ENCODE results near the gene PI4KA. TPM values are rescaled to one million over a fixed set of nuclear protein-coding genes. Genes with fewer than 3 reads are reported as not detected.

PI4KA gene
- total and polyA plus RNA-seq, 9 donors, result 21.1 to 48.1 (median 35.5) TPM

DNA sequence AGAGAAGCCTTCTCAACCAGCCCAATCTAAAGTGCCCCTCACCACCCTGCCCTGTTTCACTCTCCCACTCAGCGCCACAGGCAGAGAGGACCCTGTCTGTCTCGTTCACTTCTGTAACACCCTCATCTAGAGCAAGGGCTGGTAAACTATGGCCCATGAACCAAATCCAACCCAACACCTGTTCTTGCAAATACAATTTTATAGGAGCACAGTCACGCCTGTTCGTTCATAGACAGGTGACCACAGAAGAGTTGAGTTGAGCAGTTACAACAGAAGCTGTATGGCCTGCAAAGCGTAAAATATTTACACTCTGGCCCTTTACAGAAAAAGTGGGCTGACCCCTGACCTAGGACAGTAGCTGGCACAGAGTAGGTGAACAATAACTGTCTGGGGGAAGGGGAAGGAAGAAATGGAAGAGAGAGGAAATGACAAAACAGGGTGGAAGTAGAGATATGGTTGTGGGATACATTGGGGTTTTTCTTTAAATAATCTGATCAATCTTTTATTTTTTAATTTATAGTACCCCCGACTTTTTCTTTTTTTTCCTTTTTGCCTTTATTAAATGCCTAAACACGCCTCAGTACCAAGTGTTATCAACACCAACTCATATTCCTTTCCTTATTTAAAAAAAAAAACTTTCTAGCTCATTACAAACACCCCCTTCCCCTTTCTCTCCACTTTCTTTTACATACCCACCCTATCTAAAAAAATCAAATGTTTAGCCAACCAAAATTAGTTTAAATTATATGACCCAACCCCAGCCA, 63.8 kb downstream of the PI4KA start:
- Histone ChIP-seq H3K4me1 (ENCODE audit: control insufficient read depth, insufficient read depth, low read length) (no peaks in the 10 kb centered on the region), H3K36me3 (ENCODE audit: control insufficient read depth, insufficient read depth, low read length) (peaks cover 61% of the 10 kb centered on the region), H3K27ac (ENCODE audit: low read length) (no peak overlapping the region), H3K27me3 (ENCODE audit: control insufficient read depth, insufficient read depth, low read length) (no peaks in the 10 kb centered on the region), H3K9me3 (replicated peaks; ENCODE audit: control insufficient read depth, low read depth, low read length) (no peaks in the 10 kb centered on the region), H3K4me3 (ENCODE audit: low read length) (no peak overlapping the region)
- no peak for DNase-seq
- 91% methylated on average over 4 of the region's 7 CpGs for WGBS (ENCODE audit: insufficient coverage)

DNA sequence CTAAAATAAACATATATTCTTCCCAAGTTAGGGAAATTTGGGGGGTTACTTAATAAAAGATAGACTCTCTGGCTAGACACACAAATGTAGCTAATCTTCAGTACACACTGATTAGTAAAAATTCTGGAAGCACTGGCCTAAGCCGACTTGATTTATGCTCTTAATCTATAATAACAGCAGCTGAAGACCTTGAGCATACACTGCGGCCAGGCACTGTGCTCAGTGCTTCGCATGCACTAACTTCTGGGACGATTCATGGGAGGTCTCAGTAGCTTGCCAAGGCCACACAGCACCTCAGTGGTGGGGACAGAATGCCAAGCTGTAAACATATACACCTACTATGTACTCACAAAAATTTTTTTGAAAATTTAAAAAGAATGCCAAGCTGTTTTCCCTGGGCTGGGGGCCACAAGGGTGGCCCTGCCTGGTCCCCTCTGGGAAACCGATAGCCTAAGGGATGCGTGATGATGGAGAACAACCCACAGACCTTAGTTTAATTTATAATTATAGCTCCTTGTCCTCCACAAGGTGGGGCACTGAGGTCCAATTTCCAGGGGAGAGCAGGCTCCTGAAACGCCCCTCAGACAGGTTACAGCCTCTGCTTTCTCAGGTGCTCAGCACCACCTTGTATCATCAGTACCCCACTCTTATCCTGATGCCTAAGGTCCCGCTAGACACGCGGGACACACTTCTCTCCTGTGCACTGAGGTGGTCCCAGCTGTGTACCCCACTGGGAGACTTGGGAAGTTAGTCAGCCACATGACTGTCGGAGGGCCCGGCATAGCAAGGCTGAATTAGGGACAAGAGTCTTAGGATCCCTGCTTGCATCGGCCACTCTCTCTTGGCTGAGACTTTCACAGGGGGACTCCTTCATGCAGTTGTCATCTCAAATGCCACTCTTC, 64.6 kb downstream of the PI4KA start:
- Histone ChIP-seq H3K36me3 (ENCODE audit: control insufficient read depth, insufficient read depth, low read length) (peaks cover 58% of the 10 kb centered on the region), H3K27ac (ENCODE audit: low read length) (no peak overlapping the region), H3K4me1 (ENCODE audit: control insufficient read depth, insufficient read depth, low read length) (no peaks in the 10 kb centered on the region), H3K27me3 (ENCODE audit: control insufficient read depth, insufficient read depth, low read length) (no peaks in the 10 kb centered on the region), H3K9me3 (replicated peaks; ENCODE audit: control insufficient read depth, low read depth, low read length) (no peaks in the 10 kb centered on the region), H3K4me3 (ENCODE audit: low read length) (no peak overlapping the region)
- DNase-seq, result no peak
- WGBS (ENCODE audit: insufficient coverage), result 76% methylated on average over 8 of the region's 13 CpGs

DNA sequence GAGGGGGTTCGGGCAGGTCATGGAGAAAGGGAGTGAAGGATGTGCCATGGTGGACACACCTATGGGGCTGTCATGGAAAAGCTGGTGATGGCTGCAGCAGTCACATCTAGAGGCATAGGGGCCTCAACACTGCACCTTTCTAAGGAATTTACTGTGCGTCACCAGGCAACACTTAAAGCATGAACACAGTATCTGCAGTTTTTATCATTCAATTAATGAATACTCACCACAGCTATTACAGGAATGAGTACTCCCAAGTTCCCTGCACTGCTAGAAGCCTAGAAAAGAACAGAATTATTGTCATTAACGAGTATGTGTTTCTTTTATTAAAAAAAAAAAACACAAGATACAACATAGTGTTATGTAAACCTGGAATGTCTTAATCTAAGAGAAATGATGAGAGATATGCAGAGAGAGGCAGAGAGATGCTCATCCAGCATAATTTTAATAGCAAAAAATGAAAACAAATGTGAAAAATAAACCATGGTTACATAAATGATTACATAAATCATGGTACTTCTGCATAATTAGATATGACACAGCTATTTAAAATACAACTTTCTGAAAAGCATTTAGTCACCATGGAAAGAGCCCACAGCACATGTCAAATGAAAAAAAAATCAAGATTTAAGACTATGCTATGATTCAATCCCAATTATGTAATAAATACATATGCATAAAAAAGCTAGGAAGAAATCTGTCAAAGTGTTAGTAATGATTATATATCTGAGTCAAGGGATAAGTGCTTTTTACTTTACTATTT, 65.5 kb downstream of the PI4KA start:
- 88% methylated on average over 2 of the region's 3 CpGs for WGBS (ENCODE audit: insufficient coverage)
- H3K9me3 ChIP-seq (replicated peaks; ENCODE audit: control insufficient read depth, low read depth, low read length), result no peaks in the 10 kb centered on the region
- peaks cover 4% of the 10 kb centered on the region for H3K4me1 ChIP-seq (ENCODE audit: control insufficient read depth, insufficient read depth, low read length)
- H3K27me3 ChIP-seq (ENCODE audit: control insufficient read depth, insufficient read depth, low read length), result no peaks in the 10 kb centered on the region
- H3K36me3 ChIP-seq (ENCODE audit: control insufficient read depth, insufficient read depth, low read length), result peaks cover 58% of the 10 kb centered on the region
- no peak for DNase-seq
- H3K4me3 ChIP-seq (ENCODE audit: low read length), result no peak overlapping the region
- no peak overlapping the region for H3K27ac ChIP-seq (ENCODE audit: low read length)

DNA sequence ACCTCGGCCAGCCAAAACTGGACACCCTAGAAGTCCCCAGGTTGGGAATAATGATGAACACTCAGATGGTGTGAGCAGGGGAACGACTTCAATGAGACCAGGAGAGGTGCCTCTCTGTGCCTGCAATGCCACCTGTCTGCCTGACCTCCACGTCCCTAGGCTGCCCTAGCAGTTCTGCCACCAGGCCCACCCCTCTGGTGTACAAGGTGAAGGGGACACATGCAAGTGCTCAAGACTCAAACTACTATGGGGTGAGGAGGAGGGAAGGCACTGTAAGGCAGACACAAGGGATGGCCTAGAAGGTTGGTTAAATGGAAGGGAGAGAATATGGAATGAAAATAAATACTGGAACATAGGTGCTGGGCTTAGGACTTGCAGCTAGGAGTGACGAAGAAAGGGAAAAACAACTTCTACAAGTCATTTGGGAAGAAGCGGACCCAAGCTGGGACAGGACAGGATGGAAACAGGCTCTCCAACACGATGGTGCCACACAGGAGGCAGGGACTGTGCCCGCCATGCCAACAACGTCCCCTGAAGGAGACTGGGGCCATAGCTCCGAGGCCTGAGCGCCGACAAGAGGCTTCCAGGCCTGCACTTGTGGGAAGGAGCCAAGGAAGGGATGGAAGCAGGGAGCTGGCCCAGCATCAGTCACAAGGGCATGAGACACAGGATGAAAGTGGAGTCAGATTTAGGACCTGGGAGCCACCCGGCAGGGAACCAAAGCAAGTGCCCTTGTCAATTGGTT, 66.2 kb downstream of the PI4KA start:
- Histone ChIP-seq H3K9me3 (replicated peaks; ENCODE audit: control insufficient read depth, low read depth, low read length) (no peaks in the 10 kb centered on the region), H3K4me3 (ENCODE audit: low read length) (no peak overlapping the region), H3K4me1 (ENCODE audit: control insufficient read depth, insufficient read depth, low read length) (peaks cover 11% of the 10 kb centered on the region), H3K36me3 (ENCODE audit: control insufficient read depth, insufficient read depth, low read length) (peaks cover 58% of the 10 kb centered on the region), H3K27me3 (ENCODE audit: control insufficient read depth, insufficient read depth, low read length) (no peaks in the 10 kb centered on the region), H3K27ac (ENCODE audit: low read length) (no peak overlapping the region)
- no peak for DNase-seq
- 94% methylated on average over 11 of the region's 12 CpGs for WGBS (ENCODE audit: insufficient coverage)

DNA sequence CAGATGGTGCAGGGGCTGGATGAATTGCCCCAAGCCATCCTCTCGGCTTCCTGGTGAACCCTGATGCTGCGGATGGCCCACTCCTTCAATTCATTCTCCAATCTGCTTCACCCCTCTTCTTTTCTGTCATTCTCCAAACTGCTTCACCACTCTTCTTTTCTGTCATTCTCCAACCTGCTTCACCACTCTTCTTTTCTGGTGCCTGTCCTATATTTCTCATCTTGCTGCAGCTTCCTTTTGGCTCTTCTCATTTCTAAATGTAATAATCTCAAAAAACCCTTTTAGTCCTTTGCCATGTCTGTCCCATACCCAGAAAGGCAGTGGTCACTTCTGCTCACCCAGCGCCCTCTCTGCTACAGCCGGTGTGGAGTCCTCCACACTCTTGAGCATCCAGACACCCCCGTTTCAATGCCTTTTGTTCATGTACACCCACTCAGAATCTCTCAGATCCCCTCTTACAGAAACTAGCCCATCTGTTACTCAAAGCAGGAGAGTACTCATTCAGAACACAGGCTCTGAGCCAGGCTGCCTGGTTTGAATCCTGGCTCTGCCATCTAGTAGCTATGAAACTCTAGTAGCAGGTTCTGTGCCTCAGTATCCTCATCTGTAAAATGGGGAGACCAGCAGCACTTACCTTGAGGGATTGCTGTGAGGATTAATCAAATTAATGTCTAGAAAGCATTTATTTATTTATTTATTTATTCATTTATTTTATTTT, 69.8 kb downstream of the PI4KA start:
- peaks cover 39% of the 10 kb centered on the region for H3K36me3 ChIP-seq (ENCODE audit: control insufficient read depth, insufficient read depth, low read length)
- no peak for DNase-seq
- no peaks in the 10 kb centered on the region for H3K27me3 ChIP-seq (ENCODE audit: control insufficient read depth, insufficient read depth, low read length)
- no peak overlapping the region for H3K4me3 ChIP-seq (ENCODE audit: low read length)
- peaks cover 17% of the 10 kb centered on the region for H3K4me1 ChIP-seq (ENCODE audit: control insufficient read depth, insufficient read depth, low read length)
- 90% methylated on average over 4 of the region's 5 CpGs for WGBS (ENCODE audit: insufficient coverage)
- H3K27ac ChIP-seq (ENCODE audit: low read length), result no peak overlapping the region
- no peaks in the 10 kb centered on the region for H3K9me3 ChIP-seq (replicated peaks; ENCODE audit: control insufficient read depth, low read depth, low read length)

DNA sequence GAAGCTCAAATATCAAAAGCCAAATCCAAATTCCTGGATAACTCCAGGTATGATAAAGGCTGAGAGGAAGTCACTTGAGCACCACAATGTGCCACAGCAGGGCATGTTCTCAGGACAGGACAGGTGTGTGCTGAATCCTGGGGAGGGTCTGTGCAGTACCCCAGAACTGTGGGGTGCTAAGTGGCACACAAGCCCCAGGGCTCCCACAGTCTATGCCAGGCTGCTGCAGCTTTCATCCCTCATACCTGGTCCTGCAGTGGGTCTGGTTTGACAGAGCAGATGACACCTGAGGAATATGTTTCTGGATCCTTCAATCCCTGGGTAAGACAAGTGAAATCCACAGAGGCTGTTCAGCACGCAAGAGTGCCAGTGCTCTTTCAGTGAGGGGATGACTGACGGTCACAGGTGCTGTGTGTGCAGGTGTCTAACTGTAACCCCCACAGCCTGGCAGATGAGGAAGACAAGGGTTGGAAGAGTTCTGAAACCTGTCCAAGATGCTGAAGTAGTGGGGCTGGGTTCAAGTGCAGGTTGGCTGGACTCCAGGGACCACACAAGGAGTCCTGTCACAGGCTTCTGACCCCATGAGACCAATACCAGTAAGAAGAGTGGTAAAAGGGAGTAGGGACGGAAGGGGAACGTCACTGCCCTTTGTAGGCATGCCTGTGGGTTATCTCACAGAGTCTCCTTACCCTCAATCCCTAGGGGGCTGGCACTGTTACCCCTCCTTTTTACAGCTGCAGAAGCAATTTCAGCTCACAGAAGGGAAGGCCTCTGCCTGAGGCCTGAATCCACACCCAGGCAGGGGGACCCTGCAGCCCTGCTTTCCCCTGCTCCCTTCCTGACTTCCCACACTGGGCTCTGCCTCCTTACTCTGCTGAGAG, 70.6 kb downstream of the PI4KA start:
- no peaks in the 10 kb centered on the region for H3K27me3 ChIP-seq (ENCODE audit: control insufficient read depth, insufficient read depth, low read length)
- DNase-seq, result no peak
- H3K4me1 ChIP-seq (ENCODE audit: control insufficient read depth, insufficient read depth, low read length), result peaks cover 17% of the 10 kb centered on the region
- 72% methylated on average over 2 of the region's 4 CpGs for WGBS (ENCODE audit: insufficient coverage)
- H3K4me3 ChIP-seq (ENCODE audit: low read length), result no peak overlapping the region
- no peaks in the 10 kb centered on the region for H3K9me3 ChIP-seq (replicated peaks; ENCODE audit: control insufficient read depth, low read depth, low read length)
- H3K27ac ChIP-seq (ENCODE audit: low read length), result no peak overlapping the region
- peaks cover 44% of the 10 kb centered on the region for H3K36me3 ChIP-seq (ENCODE audit: control insufficient read depth, insufficient read depth, low read length)

DNA sequence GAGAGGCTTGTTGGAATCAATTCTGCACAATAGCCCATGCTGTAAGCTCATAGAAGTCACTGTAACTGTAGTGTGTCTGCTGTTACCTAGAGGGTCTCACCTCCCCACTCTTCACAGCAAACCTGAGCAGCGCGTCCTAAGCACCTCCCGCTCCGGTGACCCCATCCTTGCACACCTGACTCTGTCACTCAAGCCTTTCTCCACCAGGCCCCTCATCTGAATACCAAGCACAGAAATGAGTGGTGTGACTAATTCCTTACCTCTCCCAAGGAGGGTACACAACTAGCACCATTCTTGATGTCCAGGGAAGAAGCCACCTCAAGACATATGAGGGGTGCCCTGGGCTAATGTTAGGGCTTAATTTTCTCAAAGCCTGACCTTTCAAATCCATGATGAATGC, 71.4 kb downstream of the PI4KA start:
- Histone ChIP-seq H3K4me3 (ENCODE audit: low read length) (no peak overlapping the region), H3K4me1 (ENCODE audit: control insufficient read depth, insufficient read depth, low read length) (peaks cover 17% of the 10 kb centered on the region), H3K27ac (ENCODE audit: low read length) (no peak overlapping the region), H3K9me3 (replicated peaks; ENCODE audit: control insufficient read depth, low read depth, low read length) (no peaks in the 10 kb centered on the region), H3K36me3 (ENCODE audit: control insufficient read depth, insufficient read depth, low read length) (peaks cover 40% of the 10 kb centered on the region), H3K27me3 (ENCODE audit: control insufficient read depth, insufficient read depth, low read length) (no peaks in the 10 kb centered on the region)
- WGBS (ENCODE audit: insufficient coverage), result 82% methylated on average over 2 of the region's 4 CpGs
- no peak for DNase-seq

DNA sequence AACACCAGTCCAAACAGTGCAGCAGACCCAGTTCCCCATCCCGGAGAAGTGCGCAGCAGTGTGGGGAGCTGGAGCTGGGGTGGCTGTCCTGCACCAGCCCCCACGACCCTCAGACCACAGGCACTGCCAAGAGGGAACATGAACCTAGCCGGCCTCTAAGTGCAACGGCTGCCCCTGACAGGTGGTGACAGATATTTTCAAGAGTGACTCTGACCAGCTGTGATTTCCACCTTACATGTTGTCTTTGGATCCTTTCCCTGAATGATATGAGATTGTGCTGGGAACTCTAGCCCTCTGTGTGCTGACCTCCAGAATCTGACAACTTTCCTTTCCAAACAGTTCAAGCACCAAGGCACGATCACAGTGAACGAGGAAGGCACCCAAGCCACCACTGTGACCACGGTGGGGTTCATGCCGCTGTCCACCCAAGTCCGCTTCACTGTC, 72.1 kb downstream of the PI4KA start:
- peak; percentile 14 for DNase-seq
- H3K36me3 ChIP-seq (ENCODE audit: control insufficient read depth, insufficient read depth, low read length), result peaks cover 35% of the 10 kb centered on the region

More for the DNA sequence above, 72.1 kb downstream of the PI4KA start:
- Histone ChIP-seq H3K4me1 (ENCODE audit: control insufficient read depth, insufficient read depth, low read length) (peaks cover 17% of the 10 kb centered on the region), H3K27me3 (ENCODE audit: control insufficient read depth, insufficient read depth, low read length) (no peaks in the 10 kb centered on the region), H3K4me3 (ENCODE audit: low read length) (no peak overlapping the region), H3K27ac (ENCODE audit: low read length) (no peak overlapping the region), H3K9me3 (replicated peaks; ENCODE audit: control insufficient read depth, low read depth, low read length) (no peaks in the 10 kb centered on the region)
- 89% methylated on average over 8 of the region's 10 CpGs for WGBS (ENCODE audit: insufficient coverage)
